ENCODE results near the gene HAS3. TPM values are rescaled to one million over a fixed set of nuclear protein-coding genes. Genes with fewer than 3 reads are reported as not detected.

HAS3 gene
- total RNA-seq, 1 donor from 2014 or later: 2.7 TPM

Other genes with a start within 250 kb of the HAS3 start
- gene CHTF8, start 26.9 kb downstream of the HAS3 start, total RNA-seq: 65.1 TPM
- gene UTP4, start 27.0 kb downstream of the HAS3 start, total RNA-seq: 40.1 TPM
- gene SNTB2, start 81.5 kb downstream of the HAS3 start, total RNA-seq: 64.0 TPM
- gene VPS4A, start 205.7 kb downstream of the HAS3 start, total RNA-seq: 24.8 TPM
- gene PDF, start 224.9 kb downstream of the HAS3 start, total RNA-seq: 6.0 TPM
- gene COG8, start 233.9 kb downstream of the HAS3 start, total RNA-seq: 36.4 TPM
- gene NIP7, start 234.1 kb downstream of the HAS3 start, total RNA-seq: 10.5 TPM
- not detected for gene TMED6, start 246.1 kb downstream of the HAS3 start, total RNA-seq